Left kidney (tissue), 2 donors: Measurements from ENCODE around the gene POLR1E. TPM values are rescaled to one million over a fixed set of nuclear protein-coding genes. Genes with fewer than 3 reads are reported as not detected.
A peak's percentile ranks its signal among the peaks of the same experiment; 100 is the strongest.
"Not testable (repeated sequence)": the region's sequence is repeated elsewhere in the genome, so short reads cannot be mapped to it uniquely, and the experiment has no call there.

Source experiments
- DNase-seq: peaks from one replicate; pipeline ENCODE4 v3.0.0-alpha.2; 2013
- polyA plus RNA-seq: library from polyadenylated mRNA; unstranded; fragments of 120-200 nt; gene quantifications from one replicate; pipeline ENCODE4 v1.2.1, GENCODE V29; 2013; ENCODE audit not compliant: insufficient read length

The POLR1E gene
- polyA plus RNA-seq, 1 donor: 25.8 TPM

- DNase-seq: no peak
Observed at GRCh38 chr9:37464006-37464405, 21.7 kb upstream of the POLR1E start.

- no peak for DNase-seq
Observed at GRCh38 chr9:37464426-37465248, 21.1 kb upstream of the POLR1E start.

- DNase-seq: peak; percentile 99
Observed at GRCh38 chr9:37465249-37466036, 20.3 kb upstream of the POLR1E start, which contains the start of gene ZBTB5. Gene ZBTB5 (minus strand): TSS chr9:37465450. CDS start chr9:37442551, 22,899 bp downstream.

GRCh38 chr9:37466037-37466709 is 19.6 kb upstream of the POLR1E start:
- DNase-seq: peak; percentile 71

- not testable (repeated sequence) for DNase-seq
Observed at GRCh38 chr9:37467530-37467929, 18.2 kb upstream of the POLR1E start.

GRCh38 chr9:37468620-37469019 is 17.1 kb upstream of the POLR1E start:
- no peak for DNase-seq

- peak; percentile 69 for DNase-seq
Observed at GRCh38 chr9:37471942-37472684, 13.6 kb upstream of the POLR1E start.

GRCh38 chr9:37473982-37474381 is 11.8 kb upstream of the POLR1E start:
- not testable (repeated sequence) for DNase-seq

- no peak for DNase-seq
Observed at GRCh38 chr9:37474438-37474837, 11.3 kb upstream of the POLR1E start.

GRCh38 chr9:37476930-37477329 is 8.8 kb upstream of the POLR1E start:
- DNase-seq: no peak

GRCh38 chr9:37477443-37477842 is 8.3 kb upstream of the POLR1E start:
- not testable (repeated sequence) for DNase-seq

- DNase-seq: not testable (repeated sequence)
Observed at GRCh38 chr9:37477987-37478619, 7.6 kb upstream of the POLR1E start.

GRCh38 chr9:37480759-37481158 is 5.0 kb upstream of the POLR1E start:
- no peak for DNase-seq

GRCh38 chr9:37486256-37486615 is 488 bp downstream of the POLR1E start:
- no peak for DNase-seq

- no peak for DNase-seq
Observed at GRCh38 chr9:37486616-37487548, 1.1 kb downstream of the POLR1E start.

- no peak for DNase-seq
Observed at GRCh38 chr9:37491939-37492338, 6.2 kb downstream of the POLR1E start.

- no peak for DNase-seq
Observed at GRCh38 chr9:37495571-37495970, 9.8 kb downstream of the POLR1E start.

GRCh38 chr9:37496020-37496419 is 10.3 kb downstream of the POLR1E start:
- DNase-seq: no peak

GRCh38 chr9:37497320-37497719 is 11.6 kb downstream of the POLR1E start:
- no peak for DNase-seq

GRCh38 chr9:37498457-37498856 is 12.7 kb downstream of the POLR1E start:
- DNase-seq: no peak
